Gastrocnemius medialis (tissue), 4 donors: Measurements from ENCODE around the gene EEF1A1.

ENCODE experiments used
- POLR2A ChIP-seq, 2 donors: fragments of 450-650 bp; IDR thresholded peaks; one replicate each; pipeline ENCODE4 v1.6.1; 2017; ENCODE audit warnings: antibody characterized with exemption in 2 of 2, mild to moderate bottlenecking in 2 of 2, moderate library complexity in 2 of 2
- TF ChIP-seq, protein P1 (sequence below), 5 experiments: fragments of 450-650 bp in 3 of 5; fragments of 200-600 bp in 2 of 5; sonication (generic) in 2 of 5; IDR thresholded peaks in 4 of 5; conservative IDR thresholded peaks in 1 of 5; 1 replicate in 4 of 5; 2 replicates in 1 of 5; pipeline ENCODE4 v1.5.1; 2016 to 2019; ENCODE audit warnings: antibody characterized with exemption in 5 of 5, mild to moderate bottlenecking in 3 of 5, moderate library complexity in 3 of 5

DNA sequence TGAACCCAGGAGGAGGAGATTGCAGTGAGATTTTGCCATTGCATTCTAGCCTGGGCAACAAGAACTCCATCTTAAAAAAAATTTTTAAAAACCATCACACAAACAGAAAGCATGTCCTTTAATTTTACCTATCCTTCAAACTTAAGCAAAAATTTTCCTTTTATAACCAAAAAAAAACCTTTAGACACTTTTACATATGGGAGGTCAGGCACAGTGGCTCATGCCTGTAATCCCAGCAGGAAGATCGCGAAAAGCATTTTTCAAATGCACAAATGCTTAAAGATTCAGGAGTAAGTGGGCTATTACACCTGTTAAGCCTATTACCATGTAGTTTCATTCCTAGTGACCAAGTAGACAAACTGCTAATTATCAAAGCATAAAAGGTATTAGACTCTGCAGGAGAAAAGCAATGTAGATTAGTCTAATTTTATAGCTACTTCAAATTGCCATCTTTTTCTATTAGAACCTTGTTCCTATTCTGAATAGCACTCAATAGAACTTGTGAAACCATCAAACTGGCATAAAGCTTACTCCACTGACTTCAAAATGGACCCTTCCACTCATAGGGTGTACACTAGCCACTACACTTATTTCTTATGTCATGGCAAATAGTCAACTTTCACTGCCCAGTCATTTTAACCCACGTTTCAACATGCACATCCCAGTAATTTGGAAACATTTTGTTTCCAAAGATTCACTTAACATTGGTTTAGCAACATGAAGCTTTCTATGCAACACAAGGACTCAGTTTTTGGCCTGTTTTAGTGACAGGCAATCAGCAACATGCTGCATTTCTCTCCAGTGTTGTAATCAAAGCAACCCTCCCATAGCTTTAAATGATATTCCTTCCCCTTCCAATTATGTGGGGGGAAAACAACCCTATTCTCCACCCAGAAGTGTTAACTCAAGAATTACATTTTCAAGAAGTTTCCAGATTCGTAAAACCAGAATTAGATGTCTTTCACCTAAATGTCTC lies 4.0 kb downstream of the EEF1A1 start:
- TF ChIP-seq, protein P1, sequence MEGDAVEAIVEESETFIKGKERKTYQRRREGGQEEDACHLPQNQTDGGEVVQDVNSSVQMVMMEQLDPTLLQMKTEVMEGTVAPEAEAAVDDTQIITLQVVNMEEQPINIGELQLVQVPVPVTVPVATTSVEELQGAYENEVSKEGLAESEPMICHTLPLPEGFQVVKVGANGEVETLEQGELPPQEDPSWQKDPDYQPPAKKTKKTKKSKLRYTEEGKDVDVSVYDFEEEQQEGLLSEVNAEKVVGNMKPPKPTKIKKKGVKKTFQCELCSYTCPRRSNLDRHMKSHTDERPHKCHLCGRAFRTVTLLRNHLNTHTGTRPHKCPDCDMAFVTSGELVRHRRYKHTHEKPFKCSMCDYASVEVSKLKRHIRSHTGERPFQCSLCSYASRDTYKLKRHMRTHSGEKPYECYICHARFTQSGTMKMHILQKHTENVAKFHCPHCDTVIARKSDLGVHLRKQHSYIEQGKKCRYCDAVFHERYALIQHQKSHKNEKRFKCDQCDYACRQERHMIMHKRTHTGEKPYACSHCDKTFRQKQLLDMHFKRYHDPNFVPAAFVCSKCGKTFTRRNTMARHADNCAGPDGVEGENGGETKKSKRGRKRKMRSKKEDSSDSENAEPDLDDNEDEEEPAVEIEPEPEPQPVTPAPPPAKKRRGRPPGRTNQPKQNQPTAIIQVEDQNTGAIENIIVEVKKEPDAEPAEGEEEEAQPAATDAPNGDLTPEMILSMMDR (IDR thresholded peaks at IDR 0.05 in 4 of 5, conservative IDR thresholded peaks at IDR 0.05 in 1 of 5), result no peak
- TF ChIP-seq POLR2A (IDR thresholded peaks at IDR 0.05), result no peak
